ENCODE results near the gene GAPVD1.

DNA sequence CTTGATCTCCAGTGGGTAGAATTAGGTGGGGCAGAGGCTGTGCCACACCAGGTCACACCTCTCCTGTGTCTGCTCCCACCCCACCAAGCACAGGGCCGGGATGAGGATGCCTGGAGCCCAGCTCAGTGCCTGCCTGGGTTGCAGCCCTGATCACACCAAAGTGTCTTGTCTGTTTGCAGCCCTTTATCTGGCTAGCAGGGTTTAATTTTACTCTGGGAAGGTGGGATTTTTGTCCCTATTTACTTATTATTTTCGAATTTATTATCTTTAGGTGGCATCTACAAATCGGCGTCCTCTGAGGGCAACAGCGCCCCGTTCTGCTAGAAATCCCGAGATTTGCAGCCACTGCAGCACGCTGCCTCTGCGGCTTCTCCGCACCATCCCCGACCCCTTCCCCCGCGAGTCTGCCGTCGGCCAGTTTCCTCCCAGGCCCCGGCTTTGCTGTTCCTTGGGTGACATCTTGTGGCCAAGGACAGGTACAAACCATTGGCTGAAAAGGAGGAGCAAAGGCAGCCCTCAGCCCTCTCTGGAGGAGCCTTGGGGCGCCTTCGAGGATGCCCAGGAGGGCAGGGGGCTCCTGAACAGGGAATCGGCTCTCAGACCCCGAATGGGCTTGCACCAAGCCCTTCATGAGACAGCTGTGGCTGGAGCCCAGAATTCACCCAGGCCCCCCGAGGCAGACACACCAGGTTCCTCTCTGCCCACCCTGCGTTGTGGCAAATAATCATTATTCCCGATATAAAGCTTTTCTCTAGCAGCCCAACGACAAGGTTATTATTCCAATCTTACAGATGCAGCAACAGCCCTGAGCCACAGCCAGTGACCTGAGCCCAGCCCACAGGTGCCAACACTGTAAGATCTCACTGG is 113.0 kb downstream of the GAPVD1 start:
- TF ChIP-seq POLR2A (IDR thresholded peaks at IDR 0.05; ENCODE audit: control extremely low read depth in 1 of 2, low read depth in 2 of 2, low read length in 2 of 2) = no peak
- TF ChIP-seq, protein P1, sequence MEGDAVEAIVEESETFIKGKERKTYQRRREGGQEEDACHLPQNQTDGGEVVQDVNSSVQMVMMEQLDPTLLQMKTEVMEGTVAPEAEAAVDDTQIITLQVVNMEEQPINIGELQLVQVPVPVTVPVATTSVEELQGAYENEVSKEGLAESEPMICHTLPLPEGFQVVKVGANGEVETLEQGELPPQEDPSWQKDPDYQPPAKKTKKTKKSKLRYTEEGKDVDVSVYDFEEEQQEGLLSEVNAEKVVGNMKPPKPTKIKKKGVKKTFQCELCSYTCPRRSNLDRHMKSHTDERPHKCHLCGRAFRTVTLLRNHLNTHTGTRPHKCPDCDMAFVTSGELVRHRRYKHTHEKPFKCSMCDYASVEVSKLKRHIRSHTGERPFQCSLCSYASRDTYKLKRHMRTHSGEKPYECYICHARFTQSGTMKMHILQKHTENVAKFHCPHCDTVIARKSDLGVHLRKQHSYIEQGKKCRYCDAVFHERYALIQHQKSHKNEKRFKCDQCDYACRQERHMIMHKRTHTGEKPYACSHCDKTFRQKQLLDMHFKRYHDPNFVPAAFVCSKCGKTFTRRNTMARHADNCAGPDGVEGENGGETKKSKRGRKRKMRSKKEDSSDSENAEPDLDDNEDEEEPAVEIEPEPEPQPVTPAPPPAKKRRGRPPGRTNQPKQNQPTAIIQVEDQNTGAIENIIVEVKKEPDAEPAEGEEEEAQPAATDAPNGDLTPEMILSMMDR (IDR thresholded peaks at IDR 0.05; ENCODE audit: control extremely low read depth in 1 of 3, insufficient read depth in 1 of 3, low read depth in 1 of 3, low read length in 3 of 3) = peak; percentile 69 to 93 (median 89)
- peak; percentile 30 for TF ChIP-seq EZH2 (IDR thresholded peaks at IDR 0.05; ENCODE audit: low read depth, low read length, severe bottlenecking)
- TF ChIP-seq SP1 (IDR thresholded peaks at IDR 0.05; ENCODE audit: low read depth, low read length) = no peak
